HepG2 (cell line): Measurements from ENCODE around the gene DOCK3. TPM values are rescaled to one million over a fixed set of nuclear protein-coding genes. Genes with fewer than 3 reads are reported as not detected.

Source experiments
- ATAC-seq: fragments of 200-7000 bp; cut with Tn5 transposase; 3 replicates; pipeline ENCODE4 v1.9.1; 2020; ENCODE audit warnings: mild to moderate bottlenecking, moderate library complexity
- BruUV-seq: library from RNA; stranded (reverse); fragments of 400-500 nt; replicated peaks from 2 replicates; lab custom pipeline; 2021; lab: Mats Ljungman, UMichigan
- CTCF ChIA-PET: fragments of 300-600 bp; formaldehyde crosslinking; extraction: SDS; loops from one replicate; lab custom pipeline; 2021; ENCODE audit warnings: low total read pairs, inconsistent platforms, low intra/inter-chr PET ratio; lab: Yijun Ruan, JAX
- POLR2A ChIA-PET: fragments of 350-600 bp; sonication (Branson Sonifier 250); formaldehyde crosslinking; loops from one replicate; lab custom pipeline; 2020; ENCODE audit warnings: antibody characterized with exemption, inconsistent platforms; lab: Yijun Ruan, JAX
- DNase-seq: peaks from one replicate; pipeline ENCODE4 v3.0.0-alpha.2; 2015; ENCODE audit warnings: low spot score
- FAIRE-seq: peaks from 3 replicates; lab custom pipeline; 2011; peaks lifted over from hg19 to GRCh38; lab: Jason Lieb, UNC
- H2AFZ ChIP-seq: one replicate; pipeline ENCODE4 v1.6.1; 2011; ENCODE audit warnings: low read length, inconsistent platforms
- H3K27ac ChIP-seq: fragments of 300-600 bp; 3 replicates; pipeline ENCODE4 v1.8.0; 2011; ENCODE audit warnings: mixed run types, mild to moderate bottlenecking, mixed read lengths, low read length, inconsistent platforms; ENCODE audit not compliant: insufficient read depth; ENCODE audit errors: extremely low read length
- H3K27me3 ChIP-seq, 2 experiments: fragments of 200-600 bp in 1 of 2; 2 replicates in 1 of 2; 3 replicates in 1 of 2; pipeline versions ENCODE4 v1.6.0 to v1.8.0; 2011; ENCODE audit warnings: low read length in 2 of 2, mild to moderate bottlenecking in 2 of 2, moderate library complexity in 2 of 2, inconsistent platforms in 1 of 2; ENCODE audit not compliant: insufficient read depth in 2 of 2, control insufficient read depth in 1 of 2
- H3K36me3 ChIP-seq, 2 experiments: fragments of 200-600 bp in 1 of 2; replicated peaks in 1 of 2; 2 replicates in 1 of 2; 3 replicates in 1 of 2; pipeline versions ENCODE4 v1.5.1 to v1.8.0; 2011; ENCODE audit warnings: low read length in 2 of 2, inconsistent platforms in 1 of 2; ENCODE audit not compliant: insufficient read depth in 2 of 2, control insufficient read depth in 1 of 2
- H3K4me1 ChIP-seq: 2 replicates; pipeline ENCODE4 v1.5.1; 2012; ENCODE audit warnings: low read length, inconsistent platforms; ENCODE audit not compliant: insufficient read depth
- H3K4me2 ChIP-seq: 2 replicates; pipeline ENCODE4 v1.6.0; 2011; ENCODE audit warnings: low read depth, low read length, inconsistent platforms
- H3K4me3 ChIP-seq, 3 experiments: fragments of 200-600 bp in 1 of 3; sonication (generic), shearing (Covaris generic) in 1 of 3; replicated peaks in 1 of 3; 2 replicates each; pipeline ENCODE4 v1.5.1; 2011 to 2016; ENCODE audit warnings: low read length in 3 of 3, inconsistent platforms in 2 of 3, low read depth in 2 of 3, mild to moderate bottlenecking in 2 of 3, control low read depth in 1 of 3, mixed read lengths in 1 of 3; ENCODE audit not compliant: insufficient read depth in 1 of 3
- H3K79me2 ChIP-seq: one replicate; pipeline ENCODE4 v1.6.1; 2011; ENCODE audit warnings: low read length, inconsistent platforms; ENCODE audit not compliant: insufficient read depth
- H3K9ac ChIP-seq: 2 replicates; pipeline ENCODE4 v1.6.0; 2011; ENCODE audit warnings: mild to moderate bottlenecking, low read depth, low read length, inconsistent platforms; ENCODE audit not compliant: insufficient read depth
- H3K9me3 ChIP-seq: 2 replicates; pipeline ENCODE4 v1.5.1; 2012; ENCODE audit warnings: mild to moderate bottlenecking, low read length
- H4K20me1 ChIP-seq: 2 replicates; pipeline ENCODE4 v1.6.0; 2011; ENCODE audit warnings: inconsistent platforms, mild to moderate bottlenecking, low read length, moderate library complexity; ENCODE audit not compliant: insufficient read depth
- BRCA1 ChIP-seq: sonication (generic); formaldehyde crosslinking; IDR thresholded peaks from 2 replicates; pipeline ENCODE4 v1.4.0; 2020; ENCODE audit warnings: missing genetic modification reagents
- FOXC1 ChIP-seq: sonication (generic); formaldehyde crosslinking; IDR thresholded peaks from 2 replicates; pipeline ENCODE4 v1.8.0; 2022; ENCODE audit warnings: mild to moderate bottlenecking, missing genetic modification reagents, borderline replicate concordance
- HMGXB3 ChIP-seq: sonication (generic); formaldehyde crosslinking; IDR thresholded peaks from 2 replicates; pipeline ENCODE4 v1.4.0; 2020; ENCODE audit warnings: missing genetic modification reagents, borderline replicate concordance
- KLF12 ChIP-seq: sonication (generic); formaldehyde crosslinking; IDR thresholded peaks from 2 replicates; pipeline ENCODE4 v1.4.0; 2020; ENCODE audit warnings: missing genetic modification reagents, borderline replicate concordance
- MTF2 ChIP-seq: sonication (generic); formaldehyde crosslinking; IDR thresholded peaks from 2 replicates; pipeline ENCODE4 v1.5.0; 2020; ENCODE audit warnings: missing genetic modification reagents, borderline replicate concordance
- PAX8 ChIP-seq: sonication (generic); formaldehyde crosslinking; IDR thresholded peaks from 2 replicates; pipeline ENCODE4 v1.8.0; 2022; ENCODE audit warnings: mild to moderate bottlenecking, missing genetic modification reagents, borderline replicate concordance
- SP1 ChIP-seq, 2 experiments: fragments of 450-650 bp in 1 of 2; sonication (generic) in 1 of 2; formaldehyde crosslinking in 1 of 2; IDR thresholded peaks; 2 replicates each; pipeline versions ENCODE4 v1.4.0 to v1.6.1; 2016 to 2020; ENCODE audit warnings: missing genetic modification reagents in 1 of 2
- XBP1 ChIP-seq: sonication (generic); formaldehyde crosslinking; IDR thresholded peaks from 2 replicates; pipeline ENCODE4 v1.5.0; 2020; ENCODE audit warnings: missing genetic modification reagents
- ZBTB21 ChIP-seq: sonication (generic); formaldehyde crosslinking; IDR thresholded peaks from 2 replicates; pipeline ENCODE4 v1.4.0; 2020; ENCODE audit warnings: missing genetic modification reagents
- ZBTB43 ChIP-seq: sonication (generic); formaldehyde crosslinking; conservative IDR thresholded peaks from 2 replicates; pipeline ENCODE4 v1.4.0; 2020; ENCODE audit warnings: missing genetic modification reagents
- ZEB1 ChIP-seq: IDR thresholded peaks from 2 replicates; pipeline ENCODE4 v1.6.1; 2012; ENCODE audit warnings: mild to moderate bottlenecking, low read depth, inconsistent platforms; ENCODE audit not compliant: insufficient replicate concordance
- ZFAT ChIP-seq: sonication (generic); formaldehyde crosslinking; conservative IDR thresholded peaks from 2 replicates; pipeline ENCODE4 v1.8.1; 2023; ENCODE audit warnings: missing genetic modification reagents, inconsistent platforms
- ZNF17 ChIP-seq: sonication (generic); formaldehyde crosslinking; IDR thresholded peaks from 2 replicates; pipeline ENCODE4 v1.5.0; 2020; ENCODE audit warnings: mild to moderate bottlenecking, missing genetic modification reagents
- WGBS: methylation state at CpG from one replicate; pipeline ENCODE4 v1.1.6; 2017; ENCODE audit warnings: low lambda C conversion rate; 5-methylcytosine and 5-hydroxymethylcytosine counted together
- in situ Hi-C: cut with HindIII; loops from 2 replicates; pipeline ENCODE4 v1.10.0; 2017; ENCODE audit warnings: low pct_unique_long_range_greater_than_20kb; ENCODE audit not compliant: extremely low pct_ligation_motif_present
- intact Hi-C: fragments of 100-400 bp; cut with micrococcal nuclease; formaldehyde crosslinking; loops from one replicate; pipeline ENCODE4 v1.10.0; 2022; ENCODE audit not compliant: unreplicated experiment
- polyA plus RNA-seq, 8 experiments: library from polyadenylated mRNA; depleted of rRNA in 3 of 8; stranded (reverse) in 7 of 8; unstranded in 1 of 8; fragments of >200 nt; fragmentation: Illumina TruSeq in 4 of 8; extraction: Trizol in 4 of 8; gene quantifications; 2 replicates each; pipeline versions ENCODE4 v1.2.1 to v1.2.3, GENCODE V29; 2011 to 2016; ENCODE audit warnings: low read depth in 4 of 8, missing spikeins in 1 of 8, mixed read lengths in 1 of 8; ENCODE audit not compliant: insufficient read depth in 1 of 8
- total RNA-seq, 5 experiments: library from RNA; depleted of rRNA; stranded (reverse); fragments of >200 nt; fragmentation: Illumina TruSeq; extraction: Trizol; gene quantifications; 2 replicates each; pipeline ENCODE4 v1.2.3, GENCODE V29; 2016; ENCODE audit warnings: low read depth in 1 of 5

Gene DOCK3
- total and polyA plus RNA-seq, 2 of the 13 experiments (the other 11 are each of a cell fraction or from before 2014, with no cell fraction given): not detected

- no peak overlapping the region for H3K4me3 ChIP-seq
- in situ Hi-C loops: no loop called here
- FAIRE-seq (no peak), DNase-seq (no peak), ATAC-seq (no peak)
- no peak overlapping the region for H3K27ac ChIP-seq
- intact Hi-C loops: no loop called here
- POLR2A ChIA-PET: no interaction called here
- 3% methylated on average over 1 of the region's 1 CpG for WGBS
- H4K20me1 ChIP-seq: no peaks in the 10 kb centered on the region
- no peak overlapping the region for H3K9ac ChIP-seq
- CTCF ChIA-PET: no interaction called here
- peaks cover 16% of the 10 kb centered on the region; the same call in 1 of the 2 replicates for H3K9me3 ChIP-seq
- no peaks in the 10 kb centered on the region for H3K4me1 ChIP-seq
- no peaks in the 10 kb centered on the region for H3K36me3 ChIP-seq
- no peak overlapping the region for H3K4me2 ChIP-seq
- no peaks in the 10 kb centered on the region for H3K79me2 ChIP-seq
- TF ChIP-seq MTF2 (no peak), ZNF17 (CRISPR knock-in tag) (no peak), BRCA1 (CRISPR knock-in tag) (no peak), PAX8 (no peak), XBP1 (CRISPR knock-in tag) (no peak), KLF12 (no peak), ZEB1 (no peak), FOXC1 (CRISPR knock-in tag) (no peak), ZFAT (CRISPR knock-in tag) (no peak)
- no peaks in the 10 kb centered on the region for H3K27me3 ChIP-seq
- H2AFZ ChIP-seq: no peak overlapping the region
- BruUV-seq: no TSS peak
Observed at GRCh38 chr3:50994537-50994936, 319.8 kb downstream of the DOCK3 start.

GRCh38 chr3:50995085-50995824, 320.5 kb downstream of the DOCK3 start:
- intact Hi-C loops: no loop called here
- no peaks in the 10 kb centered on the region for H4K20me1 ChIP-seq
- H3K4me2 ChIP-seq: no peak overlapping the region
- H3K79me2 ChIP-seq: no peaks in the 10 kb centered on the region
- no peaks in the 10 kb centered on the region for H3K36me3 ChIP-seq
- H3K9me3 ChIP-seq: peaks cover 16% of the 10 kb centered on the region; the same call in 1 of the 2 replicates
- H3K4me1 ChIP-seq: 0 out of 2 replicates have a peak, but pooled peaks cover 5% of the 10 kb centered on the region
- ChIA-PET CTCF (no interaction called here), POLR2A (no interaction called here)
- H3K27ac ChIP-seq: no peak overlapping the region
- no TSS peak for BruUV-seq
- H3K27me3 ChIP-seq: no peaks in the 10 kb centered on the region
- FAIRE-seq: no peak
- no peak overlapping the region for H3K4me3 ChIP-seq
- WGBS: 3% methylated on average over 1 of the region's 1 CpG
- DNase-seq: no peak
- in situ Hi-C loops: no loop called here
- ATAC-seq: no peak
- H2AFZ ChIP-seq: no peak overlapping the region
- H3K9ac ChIP-seq: no peak overlapping the region
- TF ChIP-seq ZBTB21 (CRISPR knock-in tag) (no peak), ZBTB43 (CRISPR knock-in tag) (no peak), SP1 (IDR thresholded peaks at IDR 0.05) (no peak), SP1 (CRISPR knock-in tag; IDR thresholded peaks at IDR 0.05) (no peak), HMGXB3 (CRISPR knock-in tag) (no peak)
